ENCODE results near the gene TTC5.
"Not testable (repeated sequence)": the region's sequence is repeated elsewhere in the genome, so short reads cannot be mapped to it uniquely, and the experiment has no call there.

Gene TTC5, protein sequence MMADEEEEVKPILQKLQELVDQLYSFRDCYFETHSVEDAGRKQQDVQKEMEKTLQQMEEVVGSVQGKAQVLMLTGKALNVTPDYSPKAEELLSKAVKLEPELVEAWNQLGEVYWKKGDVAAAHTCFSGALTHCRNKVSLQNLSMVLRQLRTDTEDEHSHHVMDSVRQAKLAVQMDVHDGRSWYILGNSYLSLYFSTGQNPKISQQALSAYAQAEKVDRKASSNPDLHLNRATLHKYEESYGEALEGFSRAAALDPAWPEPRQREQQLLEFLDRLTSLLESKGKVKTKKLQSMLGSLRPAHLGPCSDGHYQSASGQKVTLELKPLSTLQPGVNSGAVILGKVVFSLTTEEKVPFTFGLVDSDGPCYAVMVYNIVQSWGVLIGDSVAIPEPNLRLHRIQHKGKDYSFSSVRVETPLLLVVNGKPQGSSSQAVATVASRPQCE

DNA sequence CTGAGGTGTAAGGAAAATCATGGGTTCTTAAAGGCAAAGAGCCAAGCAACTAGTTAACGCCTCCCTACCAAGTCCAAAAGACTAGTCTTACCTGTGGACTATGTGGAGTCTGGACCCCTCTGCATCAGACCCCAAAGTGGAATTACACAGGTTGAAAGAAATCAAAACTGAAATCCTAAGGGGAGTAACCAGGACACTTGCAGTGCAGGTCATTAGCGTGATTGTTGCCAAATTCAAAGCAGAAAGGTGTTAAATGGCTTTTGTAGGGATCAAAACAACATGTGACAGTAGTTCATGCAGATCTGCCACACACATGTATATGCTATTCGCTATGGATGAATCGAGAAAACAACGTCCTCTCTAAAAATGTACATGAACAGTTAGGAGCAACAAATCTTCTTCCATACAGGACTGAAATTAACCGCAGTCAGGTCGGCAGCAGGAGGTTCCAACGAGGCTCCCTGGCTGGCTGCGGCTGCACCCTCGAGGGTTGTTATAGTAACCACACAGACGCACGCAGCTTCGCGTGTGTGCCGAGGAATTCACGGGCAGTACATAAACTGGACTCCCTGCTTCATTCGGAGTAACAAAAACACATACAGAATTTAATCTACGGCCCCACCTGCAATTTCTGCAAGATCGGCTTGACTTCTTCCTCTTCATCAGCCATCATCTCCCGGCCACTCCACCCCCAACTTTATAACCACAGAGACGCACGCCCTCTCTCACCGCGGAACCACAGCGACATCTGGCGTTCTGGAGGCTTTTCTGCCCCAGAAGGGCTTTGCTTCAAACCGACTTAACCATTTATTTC lies at the start of gene TTC5:
TSS of gene TTC5 (minus strand) at position 687 of the 814 bp plus-strand sequence. CDS start at position 673, 14 bp downstream.
- peak; percentile 91 for DNase-seq

DNA sequence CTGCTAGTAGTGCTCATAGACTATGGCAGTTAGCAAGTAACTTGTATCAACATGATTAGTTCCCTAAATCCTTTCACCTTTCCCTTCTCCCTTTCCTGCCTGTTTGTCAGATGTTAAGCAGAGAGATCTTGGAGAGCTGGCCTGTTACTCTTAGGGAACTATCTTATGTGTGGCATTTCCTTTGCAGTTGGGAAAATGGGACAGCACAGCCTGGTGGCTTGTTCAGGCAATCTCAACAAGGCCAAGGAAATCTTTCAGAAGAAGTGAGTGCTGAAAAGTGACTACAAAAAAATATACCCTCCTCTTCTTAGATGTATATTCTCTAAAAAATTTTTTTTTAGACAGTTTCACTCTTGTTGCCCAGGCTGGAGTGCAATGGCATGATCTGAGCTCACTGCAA lies 45.1 kb upstream of the TTC5 start:
- DNase-seq: no peak

DNA sequence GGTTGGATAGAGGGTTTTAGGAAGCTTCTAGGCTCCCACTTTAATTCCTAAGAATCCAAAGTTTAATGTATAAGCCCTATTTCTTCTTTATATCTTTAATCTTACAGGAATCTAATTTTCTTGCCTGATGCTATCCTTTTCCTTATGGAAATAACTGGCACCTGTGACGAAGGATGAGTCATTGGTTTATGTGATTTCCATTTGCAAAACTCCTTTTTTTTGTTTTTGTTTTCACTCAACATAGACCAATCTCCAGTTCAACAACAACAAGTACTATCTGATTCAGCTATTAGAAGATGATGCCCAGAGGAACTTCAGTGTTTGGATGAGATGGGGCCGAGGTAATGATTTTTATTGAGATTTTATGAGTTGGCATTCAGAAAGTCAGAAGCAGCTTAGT lies 44.5 kb upstream of the TTC5 start:
- DNase-seq: no peak

DNA sequence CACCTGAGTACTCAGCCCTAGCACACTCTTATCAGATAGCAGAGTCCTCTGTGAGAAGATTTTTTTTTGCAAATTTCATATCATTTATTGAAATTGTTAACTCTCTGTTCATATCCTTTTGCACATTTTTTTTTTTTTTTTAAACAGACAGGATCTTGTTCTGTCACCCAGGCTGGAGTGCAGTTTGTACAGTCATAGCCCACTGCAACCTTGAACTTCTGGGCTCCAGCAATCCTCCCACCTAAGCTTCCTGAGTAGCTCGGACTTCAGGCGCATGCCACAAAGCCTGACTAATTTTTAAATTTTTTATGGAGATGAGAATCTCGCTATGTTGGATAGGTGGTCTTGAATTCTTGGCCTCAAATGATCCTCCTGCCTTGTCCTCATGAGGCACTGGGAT lies 42.0 kb upstream of the TTC5 start:
- DNase-seq: no peak

DNA sequence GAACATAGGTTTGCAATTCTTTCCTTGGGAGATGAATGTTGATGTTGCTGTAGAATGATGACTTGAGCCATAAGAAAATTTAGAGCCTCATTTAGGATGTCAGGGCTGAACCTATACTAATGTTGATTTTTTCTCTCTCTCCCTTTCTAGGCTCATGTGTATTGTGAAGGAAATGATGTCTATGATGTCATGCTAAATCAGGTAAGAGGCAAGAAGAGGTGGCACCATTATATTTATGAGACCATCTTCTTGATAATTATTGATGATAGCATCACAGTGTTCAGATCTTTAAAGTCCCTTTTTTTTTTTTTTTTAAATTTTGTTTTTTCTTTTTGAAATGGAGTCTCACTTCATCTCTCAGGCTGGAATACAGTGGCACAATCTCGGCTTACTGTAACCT lies 41.0 kb upstream of the TTC5 start:
- DNase-seq: no peak

DNA sequence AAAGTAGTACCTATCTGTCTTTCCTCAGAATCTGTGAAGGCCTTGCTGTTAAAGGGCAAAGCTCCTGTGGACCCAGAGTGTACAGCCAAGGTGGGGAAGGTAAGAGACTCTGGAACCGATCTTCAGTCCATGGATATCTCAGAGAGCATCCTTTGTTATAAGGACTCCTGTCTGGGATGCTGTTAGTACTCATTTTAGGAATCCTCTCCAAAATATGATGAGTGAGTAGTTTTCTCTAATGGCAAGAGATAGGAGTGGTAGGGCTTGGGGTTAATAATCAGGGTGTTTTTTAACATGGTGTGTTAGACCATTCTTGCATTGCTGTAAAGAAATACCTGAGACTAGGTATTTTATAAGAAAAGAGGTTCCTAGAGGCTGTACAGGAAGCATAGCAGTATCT lies 39.6 kb upstream of the TTC5 start:
- no peak for DNase-seq

DNA sequence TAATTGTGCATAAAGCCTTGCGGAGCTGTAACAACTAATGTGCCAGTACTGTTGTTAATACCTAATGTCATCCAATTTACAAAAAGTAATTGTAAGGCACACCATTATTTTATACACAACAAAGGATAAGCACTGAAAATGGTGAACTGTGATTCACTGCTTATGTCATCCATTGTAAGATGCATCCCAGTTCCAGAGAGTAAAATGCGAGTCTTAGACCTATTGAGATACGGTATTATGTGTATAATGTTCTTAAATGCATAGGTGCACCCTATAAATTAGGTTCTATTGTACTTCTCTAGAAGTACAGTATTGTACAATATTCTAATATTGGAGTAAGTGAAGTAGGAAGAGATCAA lies 38.1 kb upstream of the TTC5 start:
- DNase-seq: no peak

DNA sequence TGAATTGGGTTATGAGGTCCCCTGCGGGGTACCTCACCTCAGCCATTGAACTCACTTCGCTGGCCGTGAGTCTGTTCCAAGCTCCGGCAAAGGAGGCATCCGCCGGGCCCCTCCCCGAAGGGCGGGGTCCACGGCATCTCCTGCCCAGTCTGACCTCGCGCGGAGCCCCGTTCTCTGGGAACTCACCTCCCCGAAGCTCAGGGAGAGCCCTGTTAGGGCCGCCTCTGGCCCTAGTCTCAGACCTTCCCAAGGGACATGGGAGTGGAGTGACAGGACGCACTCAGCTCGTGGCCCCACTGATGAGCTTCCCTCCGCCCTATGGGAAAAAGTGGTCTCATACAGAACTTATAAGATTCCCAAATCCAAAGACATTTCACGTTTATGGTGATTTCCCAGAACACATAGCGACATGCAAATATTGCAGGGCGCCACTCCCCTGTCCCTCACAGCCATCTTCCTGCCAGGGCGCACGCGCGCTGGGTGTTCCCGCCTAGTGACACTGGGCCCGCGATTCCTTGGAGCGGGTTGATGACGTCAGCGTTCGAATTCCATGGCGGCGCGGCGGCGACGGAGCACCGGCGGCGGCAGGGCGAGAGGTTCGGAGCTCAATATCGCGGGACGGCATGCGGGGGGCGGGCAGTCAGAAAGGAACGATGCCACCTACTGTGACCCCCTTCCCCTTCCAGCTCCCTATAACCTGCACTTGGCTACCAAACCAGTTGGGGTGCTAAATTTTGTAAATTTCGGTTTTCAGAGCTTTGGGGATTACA lies 37.5 kb upstream of the TTC5 start, which contains the start of gene PARP2:
TSS of gene PARP2 (plus strand) at position 544 of the 770 bp plus-strand sequence. CDS start at position 551, 7 bp downstream.
- DNase-seq: peak; percentile 100

DNA sequence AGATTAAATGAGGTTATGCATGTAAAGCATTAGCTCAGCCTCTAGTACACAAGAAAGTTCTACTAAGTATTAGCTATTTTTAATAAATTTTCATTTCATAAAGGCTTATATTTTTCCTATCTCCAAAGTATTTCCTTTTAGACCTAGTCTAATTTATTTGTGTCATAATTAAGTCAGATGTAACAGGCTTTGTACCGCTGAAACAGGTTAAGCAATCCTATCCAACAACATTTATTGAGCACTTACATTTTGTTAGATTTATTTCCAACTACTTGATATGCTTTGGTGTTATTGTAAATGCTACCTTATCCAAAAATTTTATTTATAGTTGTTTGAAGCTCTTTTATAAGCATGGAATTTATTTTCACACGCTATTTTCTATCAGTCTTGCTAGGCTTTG lies 35.9 kb upstream of the TTC5 start:
- DNase-seq: no peak

DNA sequence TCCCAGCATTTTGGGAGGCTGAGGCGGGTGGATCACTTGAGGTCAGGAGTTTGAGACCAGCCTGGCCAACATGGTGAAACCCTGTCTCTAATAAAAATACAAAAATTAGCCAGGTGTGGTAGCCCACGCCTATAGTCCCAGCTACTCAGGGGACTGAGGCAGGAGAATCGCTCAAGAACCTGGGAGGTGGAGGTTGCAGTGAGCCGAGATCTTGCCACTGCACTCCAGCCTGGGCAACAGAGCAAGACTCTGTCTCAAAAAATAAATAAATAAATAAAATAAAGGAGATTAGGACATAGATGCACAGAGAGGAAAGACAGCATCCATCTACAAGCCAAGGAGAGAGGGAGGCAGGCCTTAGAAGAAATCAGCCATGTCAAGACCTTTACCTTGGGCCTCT lies 35.3 kb upstream of the TTC5 start:
- DNase-seq: not testable (repeated sequence)

DNA sequence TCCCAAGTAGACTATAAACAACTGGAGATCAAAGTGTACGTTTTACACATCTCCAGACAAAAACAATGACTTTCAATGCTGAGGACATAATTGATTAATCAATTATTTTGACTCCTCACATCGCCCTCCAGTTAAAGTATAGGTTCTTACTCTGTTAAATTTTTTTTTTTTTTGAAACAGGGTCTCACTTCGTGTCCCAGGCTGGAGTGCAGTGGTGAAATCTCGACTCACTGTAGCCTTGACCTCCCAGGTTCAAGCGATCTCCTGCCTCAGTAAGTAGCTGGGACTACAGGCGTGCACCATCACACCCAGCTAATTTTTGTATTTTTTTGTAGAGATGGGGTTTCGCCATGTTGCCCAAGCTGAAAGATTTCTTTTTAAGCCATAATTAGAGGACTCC lies 28.3 kb upstream of the TTC5 start:
- no peak for DNase-seq

DNA sequence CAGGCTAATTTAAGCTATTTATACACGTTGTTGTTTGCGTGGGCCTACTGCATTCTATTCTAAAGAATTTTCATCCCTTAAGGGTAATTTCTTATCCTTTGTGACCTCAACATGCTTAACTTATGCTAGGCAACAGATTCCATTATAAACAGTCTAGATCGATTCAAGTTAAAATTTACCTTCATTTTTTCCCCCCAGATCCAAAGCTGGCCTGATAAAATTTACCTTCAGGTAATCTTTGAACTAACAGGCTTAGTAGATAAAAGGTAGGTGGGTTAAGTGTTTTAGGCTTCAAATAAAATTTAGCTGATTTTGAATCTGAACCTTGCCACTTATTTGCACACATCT lies 27.7 kb upstream of the TTC5 start:
- DNase-seq: no peak

DNA sequence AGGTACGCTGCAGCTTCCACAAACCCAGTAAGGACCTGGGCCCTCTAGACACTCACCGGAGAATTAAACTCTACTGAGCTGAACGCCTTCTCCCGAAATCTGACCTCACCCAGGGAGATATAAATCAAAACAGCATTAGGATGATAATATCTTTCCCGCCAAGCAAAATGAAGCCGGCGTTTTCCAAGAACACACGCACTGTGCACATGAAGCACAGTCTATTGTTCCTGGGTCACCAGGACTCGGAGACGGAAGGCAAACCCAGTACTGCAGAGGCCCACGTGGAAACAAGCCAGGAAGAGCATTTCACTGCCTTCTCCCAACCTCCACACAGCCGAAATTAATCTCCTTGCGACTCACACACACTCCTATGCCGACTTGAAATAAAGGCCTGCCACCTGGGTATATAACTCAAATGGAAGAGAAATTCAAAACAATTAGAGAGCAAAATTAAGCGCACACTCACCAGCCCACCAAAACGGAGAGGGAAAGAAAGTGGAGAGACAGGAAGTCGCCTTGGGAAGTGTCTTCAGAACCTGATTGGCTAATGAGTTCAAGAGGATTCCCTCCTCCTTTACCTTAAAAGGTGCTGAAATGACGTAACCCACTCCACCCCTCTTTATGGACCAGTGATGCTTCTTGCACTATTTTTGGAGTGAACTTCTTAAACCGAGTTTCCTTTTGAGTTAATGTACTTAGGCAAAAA lies 27.2 kb upstream of the TTC5 start, which contains the start of gene CCNB1IP1:
TSS of gene CCNB1IP1 (minus strand) at position 492 of the 706 bp plus-strand sequence. CDS start 16,756 bp downstream, outside the sequence.
- peak; percentile 84 for DNase-seq

DNA sequence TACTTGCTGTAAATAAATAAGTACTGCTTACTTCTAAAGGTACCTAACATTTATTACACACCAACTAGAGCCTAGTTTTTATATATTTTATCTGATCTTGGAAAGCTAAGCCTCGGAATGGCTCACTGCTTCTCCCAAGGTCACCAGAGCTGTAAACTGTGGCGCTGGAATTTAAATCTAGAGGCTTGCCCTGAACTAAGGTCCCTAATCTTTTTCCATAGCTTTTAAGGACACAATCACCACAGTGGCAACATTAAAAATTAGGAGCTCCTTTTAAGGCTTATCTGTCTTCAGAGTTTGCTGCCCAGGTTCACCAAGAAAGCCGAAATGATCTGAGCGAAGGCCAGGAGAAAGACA lies 26.7 kb upstream of the TTC5 start:
- DNase-seq: no peak

DNA sequence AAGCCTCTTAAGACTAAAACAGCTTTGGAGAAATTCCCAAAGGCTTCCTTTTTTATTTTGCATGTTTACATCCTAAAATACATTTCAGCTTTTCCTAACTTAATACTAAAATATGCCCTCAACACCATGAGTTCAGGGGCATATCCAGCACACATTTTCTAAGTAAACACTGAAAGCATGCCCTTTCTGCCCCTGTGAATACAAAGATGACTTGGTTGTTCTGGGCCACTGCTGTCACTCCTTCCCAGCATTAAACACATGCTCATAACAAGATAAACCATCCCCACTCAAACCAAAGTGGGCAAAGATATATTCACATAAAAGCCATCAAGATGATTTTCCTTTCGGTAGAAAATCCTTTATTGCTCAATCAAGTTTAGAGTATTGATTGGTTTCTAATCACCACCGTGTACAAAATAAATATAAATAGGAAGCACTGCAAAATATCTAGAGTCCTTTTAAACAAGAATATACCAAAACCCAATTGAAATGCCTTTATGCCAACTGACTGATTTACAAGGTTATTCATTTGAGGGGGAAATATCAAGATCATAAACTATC lies 25.4 kb upstream of the TTC5 start:
- no peak for DNase-seq

DNA sequence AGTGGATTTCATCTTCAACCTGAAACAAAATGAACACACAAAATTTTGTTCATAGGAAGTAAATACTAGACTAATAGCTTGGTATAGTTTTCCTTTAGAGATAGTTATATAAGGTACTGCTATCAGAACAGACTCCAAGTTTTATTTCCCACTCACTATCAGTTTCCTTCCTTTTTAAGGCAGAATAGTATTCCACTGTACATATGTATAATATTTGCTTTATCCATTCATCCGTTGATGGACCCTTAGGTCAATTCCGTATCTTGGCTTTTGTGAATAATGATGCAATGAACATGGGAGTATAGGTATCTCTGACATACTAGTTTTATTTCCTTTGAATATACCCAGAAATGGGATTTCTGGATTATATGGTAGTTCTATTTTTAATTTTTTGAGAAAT lies 23.6 kb upstream of the TTC5 start:
- DNase-seq: no peak

DNA sequence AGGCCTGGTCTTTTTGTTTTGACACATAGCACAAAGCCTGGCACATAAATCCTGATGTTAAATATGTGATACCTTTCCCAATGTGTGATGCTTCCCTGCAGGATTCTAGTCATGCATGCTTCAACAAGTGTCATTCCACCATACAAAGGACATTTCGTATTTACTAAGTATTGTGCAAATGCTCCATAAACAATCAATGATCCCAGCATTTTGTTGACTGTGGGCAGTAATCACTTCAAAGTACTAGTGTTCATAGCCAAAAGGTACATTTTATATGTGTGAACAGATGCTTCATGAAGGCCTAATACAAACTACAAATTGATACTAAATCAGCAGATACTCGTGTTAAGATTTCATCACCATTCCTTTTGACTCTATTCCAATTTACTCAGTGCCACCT lies 23.0 kb upstream of the TTC5 start:
- no peak for DNase-seq

DNA sequence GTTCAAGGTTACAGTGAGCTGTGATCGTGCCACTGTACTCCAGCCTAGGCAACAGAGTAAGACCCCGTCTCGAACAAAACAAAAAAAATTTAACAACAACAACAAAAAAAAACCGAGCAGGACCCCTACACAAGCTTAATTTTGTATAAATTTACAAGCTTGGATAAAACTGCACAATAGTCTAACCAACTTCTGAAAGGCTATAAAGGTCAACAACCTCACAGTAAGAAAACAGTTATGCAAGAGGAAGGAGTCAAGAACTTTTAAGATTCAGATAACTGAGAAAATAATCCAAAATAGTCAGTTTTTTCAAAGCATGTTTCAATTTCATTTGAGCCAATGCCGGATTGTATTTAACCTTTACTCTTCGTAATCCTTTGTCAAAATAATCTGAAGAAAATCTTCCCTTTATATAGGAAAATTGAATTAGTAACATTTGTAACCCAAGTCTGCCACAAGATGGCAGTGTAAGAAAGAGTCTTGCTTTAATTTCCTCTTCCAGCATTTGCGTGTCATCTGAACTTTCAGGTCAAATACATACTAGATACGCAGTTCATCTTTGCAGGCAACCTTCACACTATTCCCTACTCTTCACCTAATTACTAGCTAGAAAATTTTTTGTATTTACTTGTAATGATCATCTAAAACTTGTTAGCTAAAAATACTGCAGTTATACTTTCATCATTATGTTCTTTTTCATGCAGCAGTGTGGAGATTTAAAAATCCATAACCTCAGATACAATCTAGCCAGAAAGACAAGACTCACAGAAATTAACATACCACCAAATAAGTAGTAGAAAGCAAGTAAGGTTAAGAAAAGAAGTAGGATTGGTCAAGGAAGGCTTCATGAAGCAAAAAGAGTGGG lies 21.5 kb upstream of the TTC5 start:
- DNase-seq: no peak

DNA sequence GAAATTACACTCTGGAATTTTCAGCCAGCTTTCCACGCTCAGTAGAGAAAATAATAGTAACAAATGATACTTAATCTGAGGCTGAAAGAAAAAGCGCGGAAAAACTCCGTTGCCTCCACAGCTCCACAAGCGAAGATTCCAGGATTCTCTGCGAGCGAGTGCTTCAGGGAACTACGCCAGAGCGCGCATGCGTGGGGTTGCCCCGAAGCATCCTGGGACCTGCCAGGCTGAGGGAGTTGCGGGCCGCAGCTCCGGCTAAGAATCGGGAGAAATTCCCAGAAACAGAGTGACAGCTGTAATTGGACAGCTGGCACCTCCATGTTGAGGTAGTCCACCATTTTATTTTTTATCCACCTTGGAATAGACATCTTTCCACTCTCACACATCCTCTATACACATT lies 12.0 kb upstream of the TTC5 start:
- DNase-seq: no peak

DNA sequence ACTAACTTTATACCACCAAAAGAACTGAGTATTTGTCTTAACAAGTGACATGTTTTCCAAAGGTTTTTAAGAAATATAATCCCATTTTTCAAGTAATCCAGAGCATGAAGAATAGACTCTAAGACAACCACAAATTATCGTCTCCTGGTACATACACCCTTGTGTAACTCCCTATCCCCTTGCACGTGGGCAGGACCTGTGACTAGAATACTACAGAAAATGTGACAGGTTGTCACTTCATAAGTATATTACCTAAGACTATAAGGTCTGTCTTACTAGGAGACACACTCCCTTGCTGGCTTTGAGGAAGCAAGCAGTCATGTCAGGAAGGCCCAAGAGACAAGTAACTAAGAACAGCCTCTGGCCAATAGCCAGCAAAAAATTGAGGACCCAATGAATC lies 8.3 kb upstream of the TTC5 start:
- no peak for DNase-seq

DNA sequence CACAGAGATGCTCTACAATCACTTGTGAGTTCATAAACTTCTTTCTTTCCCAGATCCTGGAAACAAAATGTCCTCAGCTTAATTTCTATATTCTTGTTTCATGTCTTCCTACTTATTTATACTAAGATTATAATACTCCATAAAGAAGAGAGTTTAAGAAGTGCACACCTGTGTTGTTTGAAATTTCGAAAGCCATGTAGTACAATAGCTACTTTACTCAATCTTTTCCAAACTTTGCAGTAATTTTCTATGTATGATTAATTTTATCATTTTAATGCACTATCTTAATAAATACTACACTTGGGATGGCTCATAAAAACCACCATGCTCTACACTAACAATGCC lies 300 bp upstream of the TTC5 start:
- no peak for DNase-seq
